GM12872 (cell line): ENCODE data around the gene KRTAP10-4.

ENCODE experiments used
- TF ChIP-seq, protein P1 (sequence below): IDR thresholded peaks from 3 replicates; pipeline ENCODE4 v1.5.1; 2011; ENCODE audit warnings: low read depth, mild to moderate bottlenecking, low read length, moderate library complexity; ENCODE audit not compliant: insufficient read depth

The KRTAP10-4 gene

DNA sequence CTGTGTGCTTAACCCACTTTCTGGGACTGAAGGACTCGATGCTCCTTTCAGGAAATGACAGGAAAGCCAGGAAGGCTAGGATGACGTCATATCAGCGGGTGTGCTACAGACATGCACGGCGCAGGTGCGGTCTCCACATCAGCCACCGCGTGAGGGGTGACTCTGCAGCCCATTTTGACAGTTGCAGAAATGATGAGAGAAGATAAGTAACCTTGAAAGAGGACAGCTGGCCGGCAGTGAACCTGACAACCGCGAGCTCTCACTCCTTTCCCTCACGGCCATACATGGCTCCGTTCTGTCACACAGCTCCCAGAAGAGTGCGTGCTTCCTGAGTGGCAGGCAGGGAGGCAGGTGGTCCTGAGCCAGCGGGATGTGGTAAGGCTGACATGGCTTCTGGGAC lies 8.5 kb downstream of the KRTAP10-4 start:
- TF ChIP-seq, protein P1, sequence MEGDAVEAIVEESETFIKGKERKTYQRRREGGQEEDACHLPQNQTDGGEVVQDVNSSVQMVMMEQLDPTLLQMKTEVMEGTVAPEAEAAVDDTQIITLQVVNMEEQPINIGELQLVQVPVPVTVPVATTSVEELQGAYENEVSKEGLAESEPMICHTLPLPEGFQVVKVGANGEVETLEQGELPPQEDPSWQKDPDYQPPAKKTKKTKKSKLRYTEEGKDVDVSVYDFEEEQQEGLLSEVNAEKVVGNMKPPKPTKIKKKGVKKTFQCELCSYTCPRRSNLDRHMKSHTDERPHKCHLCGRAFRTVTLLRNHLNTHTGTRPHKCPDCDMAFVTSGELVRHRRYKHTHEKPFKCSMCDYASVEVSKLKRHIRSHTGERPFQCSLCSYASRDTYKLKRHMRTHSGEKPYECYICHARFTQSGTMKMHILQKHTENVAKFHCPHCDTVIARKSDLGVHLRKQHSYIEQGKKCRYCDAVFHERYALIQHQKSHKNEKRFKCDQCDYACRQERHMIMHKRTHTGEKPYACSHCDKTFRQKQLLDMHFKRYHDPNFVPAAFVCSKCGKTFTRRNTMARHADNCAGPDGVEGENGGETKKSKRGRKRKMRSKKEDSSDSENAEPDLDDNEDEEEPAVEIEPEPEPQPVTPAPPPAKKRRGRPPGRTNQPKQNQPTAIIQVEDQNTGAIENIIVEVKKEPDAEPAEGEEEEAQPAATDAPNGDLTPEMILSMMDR = no peak

GRCh38 chr21:44583089-44583799 lies 9.7 kb downstream of the KRTAP10-4 start:
- TF ChIP-seq, protein P1 = no peak

DNA sequence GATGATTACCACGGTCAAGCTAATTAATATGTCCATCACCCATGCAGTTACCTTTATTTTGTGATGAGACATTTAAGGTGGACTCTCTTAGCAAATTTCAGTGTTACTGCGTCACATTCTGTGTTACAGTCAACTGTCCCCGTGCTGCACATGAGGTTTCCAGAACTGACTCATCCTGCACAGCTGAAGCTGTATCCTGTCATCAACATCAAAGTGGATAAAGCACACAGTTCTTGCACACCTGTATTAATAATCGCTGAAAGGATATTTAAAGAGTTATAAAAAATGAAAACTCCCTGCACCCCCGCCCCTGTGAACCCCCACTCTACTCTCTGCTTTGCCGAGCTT lies 10.2 kb downstream of the KRTAP10-4 start:
- TF ChIP-seq, protein P1 = no peak

DNA sequence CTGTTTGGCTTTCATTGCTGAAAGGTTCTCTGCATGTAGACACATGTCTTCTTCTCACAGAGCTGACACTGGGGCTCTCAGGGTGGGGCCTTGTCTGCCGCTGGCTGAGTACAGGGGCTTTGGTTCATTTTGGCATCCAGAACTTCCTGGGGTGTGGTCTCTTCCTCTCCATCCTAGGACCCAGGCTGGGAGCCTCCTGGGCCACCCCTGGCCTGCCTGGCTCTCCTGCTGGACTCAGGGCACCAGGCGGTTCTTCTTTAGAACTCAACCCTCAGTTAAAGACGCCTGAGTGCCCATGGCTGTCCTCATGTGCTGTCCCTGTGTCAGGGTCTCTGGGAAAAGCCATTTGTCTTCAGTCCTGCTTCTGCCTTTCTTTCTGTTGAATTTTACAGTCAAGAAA lies 12.4 kb downstream of the KRTAP10-4 start:
- TF ChIP-seq, protein P1 = no peak

DNA sequence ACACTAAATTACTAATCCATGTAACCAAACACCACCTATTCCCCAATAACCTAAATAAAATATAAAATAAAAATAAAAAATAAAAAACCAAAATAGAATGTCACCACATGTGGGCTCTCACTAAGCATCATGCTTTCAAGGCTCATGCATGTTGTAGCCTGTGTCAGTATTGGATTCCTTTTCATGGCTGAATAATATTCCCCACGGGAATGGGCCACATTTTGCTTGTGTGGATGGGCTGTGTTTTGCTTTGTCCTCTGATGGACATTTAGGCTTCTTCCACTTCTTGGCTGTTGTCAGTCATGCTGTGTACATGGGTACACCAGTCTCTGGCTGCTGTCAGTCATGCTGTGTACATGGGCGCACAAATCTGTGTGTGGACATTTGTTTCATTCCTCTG lies 15.6 kb downstream of the KRTAP10-4 start:
- TF ChIP-seq, protein P1 = no peak

- TF ChIP-seq, protein P1 = no peak
Measured at GRCh38 chr21:44589586-44590305, 16.2 kb downstream of the KRTAP10-4 start.

DNA sequence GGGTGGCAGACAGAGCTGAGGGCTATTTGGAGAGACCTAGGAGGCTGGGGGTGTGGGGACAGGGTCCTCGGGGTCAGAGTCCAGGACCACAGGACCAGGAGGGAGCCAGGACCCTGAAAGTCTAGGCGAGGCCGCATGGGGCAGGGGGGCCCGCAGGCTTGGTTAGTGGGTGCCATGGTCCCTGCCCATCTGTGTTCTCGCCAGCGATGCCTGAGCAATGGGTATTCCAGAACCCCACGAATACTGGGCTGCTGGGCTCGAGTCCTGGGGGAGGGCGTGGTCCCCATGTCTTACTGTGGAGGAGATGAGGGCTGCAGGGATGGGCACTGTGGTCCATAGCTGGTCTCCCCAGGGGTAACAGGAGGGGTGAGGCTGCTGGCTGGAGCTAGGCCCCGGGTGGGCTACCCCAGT lies 16.8 kb downstream of the KRTAP10-4 start:
- TF ChIP-seq, protein P1 = no peak
